CMK (cell line): ENCODE results near the gene TMEM131.

ENCODE experiments used
- DNase-seq: peaks from one replicate; pipeline ENCODE4 v3.0.0-alpha.2; 2010; ENCODE audit warnings: low read depth

TMEM131 gene

GRCh38 chr2:97738179-97739019 lies 257.3 kb downstream of the TMEM131 start:
- no peak for DNase-seq

GRCh38 chr2:97737421-97738178 lies 258.1 kb downstream of the TMEM131 start:
- no peak for DNase-seq

- no peak for DNase-seq
Observed at GRCh38 chr2:97736608-97737330, 259.0 kb downstream of the TMEM131 start.

GRCh38 chr2:97736185-97736584 lies 259.6 kb downstream of the TMEM131 start:
- no peak for DNase-seq

GRCh38 chr2:97735161-97735561 lies 260.6 kb downstream of the TMEM131 start:
- DNase-seq: no peak

GRCh38 chr2:97734061-97735051 lies 261.4 kb downstream of the TMEM131 start:
- no peak for DNase-seq

- no peak for DNase-seq
Observed at GRCh38 chr2:97733341-97734035, 262.3 kb downstream of the TMEM131 start.

- DNase-seq: no peak
Observed at GRCh38 chr2:97732436-97733340, 263.1 kb downstream of the TMEM131 start.

GRCh38 chr2:97731274-97732020 lies 264.3 kb downstream of the TMEM131 start:
- no peak for DNase-seq

- no peak for DNase-seq
Observed at GRCh38 chr2:97730245-97730644, 265.5 kb downstream of the TMEM131 start.

- DNase-seq: no peak
Observed at GRCh38 chr2:97728091-97728731, 267.5 kb downstream of the TMEM131 start.

- DNase-seq: no peak
Observed at GRCh38 chr2:97727296-97727695, 268.5 kb downstream of the TMEM131 start.

- DNase-seq: no peak
Observed at GRCh38 chr2:97726261-97727064, 269.3 kb downstream of the TMEM131 start.

GRCh38 chr2:97724946-97725688 lies 270.6 kb downstream of the TMEM131 start:
- no peak for DNase-seq

GRCh38 chr2:97724501-97724900 lies 271.2 kb downstream of the TMEM131 start:
- DNase-seq: no peak

- no peak for DNase-seq
Observed at GRCh38 chr2:97724073-97724410, 271.7 kb downstream of the TMEM131 start.
